CD14-positive monocyte (primary cell): ENCODE results near the gene SCN7A. TPM values are rescaled to one million over a fixed set of nuclear protein-coding genes. Genes with fewer than 3 reads are reported as not detected.

Experiments
- DNase-seq, 3 donors: peaks; one replicate each; pipeline ENCODE4 v3.0.0-alpha.2; 2011 to 2022
- H2AFZ ChIP-seq: 2 replicates; pipeline ENCODE4 v1.6.0; 2012; ENCODE audit warnings: mild to moderate bottlenecking, low read depth, low read length, inconsistent platforms; ENCODE audit not compliant: insufficient read depth, poor library complexity, severe bottlenecking
- H3K27ac ChIP-seq, 2 donors: 1 replicate in 1 of 2; 2 replicates in 1 of 2; pipeline ENCODE4 v1.5.1; 2012 to 2013; ENCODE audit warnings: low read length in 2 of 2, control low read depth in 1 of 2, inconsistent platforms in 1 of 2, low read depth in 1 of 2, mild to moderate bottlenecking in 1 of 2
- H3K27me3 ChIP-seq, 2 donors: one replicate each; pipeline versions ENCODE4 v1.6.0 to v1.6.1; 2011 to 2013; ENCODE audit warnings: low read length in 2 of 2; ENCODE audit not compliant: control insufficient read depth in 2 of 2, insufficient read depth in 2 of 2
- H3K36me3 ChIP-seq, 2 donors: replicated peaks in 1 of 2; 1 replicate in 1 of 2; 2 replicates in 1 of 2; pipeline versions ENCODE4 v1.5.1 to v1.6.1; 2012 to 2013; ENCODE audit warnings: low read length in 2 of 2, control low read depth in 1 of 2, inconsistent platforms in 1 of 2, mild to moderate bottlenecking in 1 of 2; ENCODE audit not compliant: insufficient read depth in 2 of 2, control insufficient read depth in 1 of 2
- H3K4me1 ChIP-seq, 2 donors: 1 replicate in 1 of 2; 2 replicates in 1 of 2; pipeline versions ENCODE4 v1.5.1 to v1.6.1; 2012 to 2013; ENCODE audit warnings: low read length in 2 of 2, control low read depth in 1 of 2, inconsistent platforms in 1 of 2, mild to moderate bottlenecking in 1 of 2, moderate library complexity in 1 of 2; ENCODE audit not compliant: insufficient read depth in 2 of 2, control insufficient read depth in 1 of 2
- H3K4me2 ChIP-seq: replicated peaks from 2 replicates; pipeline ENCODE3; 2012; ENCODE audit warnings: low read length, moderate library complexity, mild to moderate bottlenecking; ENCODE audit not compliant: poor library complexity, severe bottlenecking; ENCODE audit errors: extremely low read depth
- H3K4me3 ChIP-seq, 3 experiments: fragments of 200-600 bp in 1 of 3; sonication (generic) in 1 of 3; replicated peaks in 1 of 3; 1 replicate in 2 of 3; 2 replicates in 1 of 3; pipeline ENCODE4 v1.5.1; 2011 to 2013; ENCODE audit warnings: low read length in 3 of 3, mild to moderate bottlenecking in 3 of 3, control low read depth in 2 of 3, low read depth in 2 of 3, inconsistent platforms in 1 of 3, moderate library complexity in 1 of 3
- H3K79me2 ChIP-seq: 2 replicates; pipeline ENCODE4 v1.6.0; 2012; ENCODE audit warnings: mild to moderate bottlenecking, control low read depth, inconsistent platforms, low read length, moderate library complexity; ENCODE audit not compliant: insufficient read depth
- H3K9ac ChIP-seq: 2 replicates; pipeline ENCODE4 v1.6.0; 2017; ENCODE audit warnings: low read length, mild to moderate bottlenecking; ENCODE audit not compliant: insufficient read depth, poor library complexity, severe bottlenecking
- H3K9me3 ChIP-seq, 2 donors: replicated peaks in 1 of 2; 1 replicate in 1 of 2; 2 replicates in 1 of 2; pipeline versions ENCODE4 v1.5.1 to v1.6.1; 2012 to 2013; ENCODE audit warnings: low read length in 2 of 2, control low read depth in 1 of 2; ENCODE audit not compliant: control insufficient read depth in 1 of 2, insufficient read depth in 1 of 2
- H4K20me1 ChIP-seq: 2 replicates; pipeline ENCODE4 v1.6.0; 2012; ENCODE audit warnings: mild to moderate bottlenecking, low read length, control low read depth, moderate library complexity; ENCODE audit not compliant: insufficient read depth
- H3K27ac Mint-ChIP-seq, 7 donors: one replicate each; pipeline ENCODE4 v1.8.0; 2020; ENCODE audit warnings: mild to moderate bottlenecking in 7 of 7, mixed read lengths in 7 of 7, moderate library complexity in 6 of 7, inconsistent platforms in 2 of 7
- H3K27me3 Mint-ChIP-seq, 3 donors: one replicate each; pipeline ENCODE4 v1.8.0; 2021 to 2022; ENCODE audit warnings: low read depth in 3 of 3, mild to moderate bottlenecking in 3 of 3, mixed read lengths in 3 of 3, moderate library complexity in 3 of 3, inconsistent platforms in 1 of 3
- H3K36me3 Mint-ChIP-seq, 2 donors: one replicate each; pipeline ENCODE4 v1.8.0; 2020; ENCODE audit warnings: mixed read lengths in 2 of 2, inconsistent platforms in 1 of 2, mild to moderate bottlenecking in 1 of 2
- H3K4me1 Mint-ChIP-seq: one replicate; pipeline ENCODE4 v1.8.0; 2020; ENCODE audit warnings: mild to moderate bottlenecking, mixed read lengths
- H3K4me3 Mint-ChIP-seq, 2 donors: one replicate each; pipeline ENCODE4 v1.8.0; 2020; ENCODE audit warnings: mild to moderate bottlenecking in 2 of 2, mixed read lengths in 2 of 2, moderate library complexity in 1 of 2
- H3K9me3 Mint-ChIP-seq, 7 donors: one replicate each; pipeline ENCODE4 v1.8.0; 2020 to 2022; ENCODE audit warnings: mixed read lengths in 7 of 7, mild to moderate bottlenecking in 6 of 7, moderate library complexity in 6 of 7, inconsistent platforms in 2 of 7
- CTCF ChIP-seq: fragments of 200-600 bp; IDR thresholded peaks from one replicate; pipeline ENCODE4 v1.8.0; 2022; ENCODE audit warnings: antibody characterized with exemption, mild to moderate bottlenecking
- WGBS: methylation state at CpG from one replicate; pipeline ENCODE4 v1.1.5; 2013; ENCODE audit warnings: missing lambda C conversion rate; ENCODE audit not compliant: insufficient coverage; 5-methylcytosine and 5-hydroxymethylcytosine counted together
- intact Hi-C, 2 donors: fragments of 100-400 bp; cut with micrococcal nuclease; formaldehyde crosslinking; loops; one replicate each; pipeline versions ENCODE4 v1.15.0 to v1.15.1; 2023
- polyA plus RNA-seq, 3 donors: library from polyadenylated mRNA; depleted of rRNA in 1 of 3; unstranded in 2 of 3; stranded (reverse) in 1 of 3; fragments of 300-500 nt in 2 of 3; fragments of >200 nt in 1 of 3; fragmentation: Illumina TruSeq in 2 of 3; gene quantifications; 1 replicate in 2 of 3; 2 replicates in 1 of 3; pipeline ENCODE4 v1.2.3, GENCODE V29; 2012 to 2021

The SCN7A gene
- polyA plus RNA-seq, 3 donors: not detected

GRCh38 chr2:166439078-166439477 is 55.0 kb downstream of the SCN7A start:
- Histone ChIP-seq H3K27me3 (no peaks in the 10 kb centered on the region), H3K9me3 (peaks cover 4 to 6% of the 10 kb centered on the region in 2 donors), H3K79me2 (no peaks in the 10 kb centered on the region), H3K9ac (no peak overlapping the region), H3K4me1 (peaks cover 6 to 9% of the 10 kb centered on the region in 2 donors), H4K20me1 (no peaks in the 10 kb centered on the region), H3K4me3 (no peak overlapping the region), H3K27ac (no peak overlapping the region), H2AFZ (no peak overlapping the region), H3K36me3 (no peaks in the 10 kb centered on the region), H3K4me2 (no peak overlapping the region)
- Mint-ChIP-seq H3K27ac (no peak overlapping the region), H3K27me3 (no peaks in the 10 kb centered on the region), H3K36me3 (no peaks in the 10 kb centered on the region), H3K9me3 (peaks cover 4 to 17% (median 10%) of the 10 kb centered on the region in 7 donors), H3K4me1 (peaks cover 12% of the 10 kb centered on the region), H3K4me3 (no peak overlapping the region)
- TF ChIP-seq CTCF: no peak
- no peak for DNase-seq
- intact Hi-C loops: no loop called here

GRCh38 chr2:166436976-166437375 is 57.1 kb downstream of the SCN7A start:
- no peak overlapping the region for H3K4me2 ChIP-seq
- peaks cover 6 to 9% of the 10 kb centered on the region in 2 donors for H3K4me1 ChIP-seq
- Mint-ChIP-seq H3K9me3 (peaks cover 4 to 17% (median 10%) of the 10 kb centered on the region in 7 donors), H3K36me3 (no peaks in the 10 kb centered on the region), H3K27me3 (no peaks in the 10 kb centered on the region), H3K27ac (peak overlapping the region in 1 of 7 donors; percentile 75), H3K4me3 (no peak overlapping the region), H3K4me1 (peaks cover 12% of the 10 kb centered on the region)
- H3K4me3 ChIP-seq: no peak overlapping the region
- H4K20me1 ChIP-seq: no peaks in the 10 kb centered on the region
- no peaks in the 10 kb centered on the region for H3K36me3 ChIP-seq
- no peak overlapping the region for H3K27ac ChIP-seq
- 100% methylated on average over 1 of the region's 1 CpG for WGBS
- H3K9ac ChIP-seq: no peak overlapping the region
- H2AFZ ChIP-seq: no peak overlapping the region
- TF ChIP-seq CTCF: no peak
- DNase-seq: no peak
- peaks cover 4 to 6% of the 10 kb centered on the region in 2 donors for H3K9me3 ChIP-seq
- no peaks in the 10 kb centered on the region for H3K27me3 ChIP-seq
- intact Hi-C loops: no loop called here
- H3K79me2 ChIP-seq: no peaks in the 10 kb centered on the region
